Measurements from ENCODE around the gene PDCD7.
"Not testable (repeated sequence)": the region's sequence is repeated elsewhere in the genome, so short reads cannot be mapped to it uniquely, and the experiment has no call there.

GRCh38 chr15:65099801-65100200 is 33.8 kb downstream of the PDCD7 start:
- TF ChIP-seq, protein P1, sequence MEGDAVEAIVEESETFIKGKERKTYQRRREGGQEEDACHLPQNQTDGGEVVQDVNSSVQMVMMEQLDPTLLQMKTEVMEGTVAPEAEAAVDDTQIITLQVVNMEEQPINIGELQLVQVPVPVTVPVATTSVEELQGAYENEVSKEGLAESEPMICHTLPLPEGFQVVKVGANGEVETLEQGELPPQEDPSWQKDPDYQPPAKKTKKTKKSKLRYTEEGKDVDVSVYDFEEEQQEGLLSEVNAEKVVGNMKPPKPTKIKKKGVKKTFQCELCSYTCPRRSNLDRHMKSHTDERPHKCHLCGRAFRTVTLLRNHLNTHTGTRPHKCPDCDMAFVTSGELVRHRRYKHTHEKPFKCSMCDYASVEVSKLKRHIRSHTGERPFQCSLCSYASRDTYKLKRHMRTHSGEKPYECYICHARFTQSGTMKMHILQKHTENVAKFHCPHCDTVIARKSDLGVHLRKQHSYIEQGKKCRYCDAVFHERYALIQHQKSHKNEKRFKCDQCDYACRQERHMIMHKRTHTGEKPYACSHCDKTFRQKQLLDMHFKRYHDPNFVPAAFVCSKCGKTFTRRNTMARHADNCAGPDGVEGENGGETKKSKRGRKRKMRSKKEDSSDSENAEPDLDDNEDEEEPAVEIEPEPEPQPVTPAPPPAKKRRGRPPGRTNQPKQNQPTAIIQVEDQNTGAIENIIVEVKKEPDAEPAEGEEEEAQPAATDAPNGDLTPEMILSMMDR (IDR thresholded peaks at IDR 0.05) = not testable (repeated sequence)
- TF ChIP-seq POLR2AphosphoS5 (IDR thresholded peaks at IDR 0.05; ENCODE audit: low read depth, low read length); REST (IDR thresholded peaks at IDR 0.05; ENCODE audit: insufficient read depth in 1 of 2, low read depth in 2 of 2, low read length in 1 of 2); TCF7L2 (IDR thresholded peaks at IDR 0.05; ENCODE audit: low read depth, low read length): not testable (repeated sequence)

Measured in Panc1 (cell line).